Smooth muscle cell (in vitro differentiated cells): ENCODE results near the gene IZUMO1. TPM values are rescaled to one million over a fixed set of nuclear protein-coding genes. Genes with fewer than 3 reads are reported as not detected.

ENCODE experiments used
- DNase-seq: peaks from one replicate; lab custom pipeline; 2025; ENCODE audit not compliant: unreplicated experiment; lab: John Stamatoyannopoulos, UW
- H2AFZ ChIP-seq: fragments of 200-600 bp; sonication (generic); 2 replicates; pipeline ENCODE4 v1.6.0; 2016; ENCODE audit warnings: antibody characterized with exemption, low read depth, mild to moderate bottlenecking
- H3F3A ChIP-seq: fragments of 200-600 bp; sonication (generic); 2 replicates; pipeline ENCODE4 v1.6.0; 2017; ENCODE audit warnings: antibody characterized with exemption, low read depth
- H3K27ac ChIP-seq: fragments of 200-600 bp; sonication (generic); 2 replicates; pipeline ENCODE4 v1.5.1; 2016; ENCODE audit warnings: low read depth, mild to moderate bottlenecking
- H3K27me3 ChIP-seq: fragments of 200-600 bp; sonication (generic); 2 replicates; pipeline ENCODE4 v1.6.1; 2016; ENCODE audit warnings: low read depth, mild to moderate bottlenecking
- H3K36me3 ChIP-seq: fragments of 200-600 bp; sonication (generic); 2 replicates; pipeline ENCODE4 v1.5.1; 2016; ENCODE audit warnings: low read depth
- H3K4me1 ChIP-seq: fragments of 200-600 bp; sonication (generic); 2 replicates; pipeline ENCODE4 v1.5.1; 2016; ENCODE audit warnings: low read depth
- H3K4me2 ChIP-seq: fragments of 200-600 bp; sonication (generic); 2 replicates; pipeline ENCODE4 v1.6.0; 2016; ENCODE audit warnings: mild to moderate bottlenecking
- H3K4me3 ChIP-seq: fragments of 200-600 bp; sonication (generic); 2 replicates; pipeline ENCODE4 v1.5.1; 2016; ENCODE audit warnings: mild to moderate bottlenecking
- H3K79me2 ChIP-seq: fragments of 200-600 bp; sonication (generic); 2 replicates; pipeline ENCODE4 v1.6.0; 2016; ENCODE audit warnings: low read depth, mild to moderate bottlenecking
- H3K9ac ChIP-seq: fragments of 200-600 bp; sonication (generic); 2 replicates; pipeline ENCODE4 v1.6.0; 2016; ENCODE audit warnings: low read depth
- H3K9me3 ChIP-seq: fragments of 200-600 bp; sonication (generic); replicated peaks from 2 replicates; pipeline ENCODE4 v1.5.1; 2016; ENCODE audit warnings: low read depth
- H4K20me1 ChIP-seq: fragments of 200-600 bp; sonication (generic); 2 replicates; pipeline ENCODE4 v1.6.0; 2016; ENCODE audit warnings: low read depth
- CTCF ChIP-seq: fragments of 200-600 bp; sonication (generic); IDR thresholded peaks from 2 replicates; pipeline ENCODE4 v1.5.1; 2017; ENCODE audit warnings: borderline replicate concordance, mild to moderate bottlenecking, antibody characterized with exemption; ENCODE audit not compliant: insufficient read depth, poor library complexity, severe bottlenecking
- WGBS: methylation state at CpG from one replicate; pipeline ENCODE4 v1.1.7; 2016; ENCODE audit warnings: low lambda C conversion rate; 5-methylcytosine and 5-hydroxymethylcytosine counted together
- polyA plus RNA-seq: library from polyadenylated mRNA; unstranded; fragments of >200 nt; fragmentation: Nextera tagmentation; extraction: Ambion mirVana; gene quantifications from 2 replicates; pipeline ENCODE4 v1.2.1, GENCODE V29; 2016
- total RNA-seq: library from RNA; depleted of rRNA; stranded (reverse); fragments of >200 nt; gene quantifications from 2 replicates; pipeline ENCODE4 v1.2.3, GENCODE V29; 2014

The IZUMO1 gene
- total and polyA plus RNA-seq, 2 experiments from 2014 or later: 0.45 TPM; not detected in 1

GRCh38 chr19:48728911-48729664 is 17.6 kb downstream of the IZUMO1 start:
- Histone ChIP-seq H4K20me1 (no peaks in the 10 kb centered on the region), H3K4me1 (no peaks in the 10 kb centered on the region), H3F3A (no peaks in the 10 kb centered on the region), H3K36me3 (no peaks in the 10 kb centered on the region), H3K79me2 (no peaks in the 10 kb centered on the region), H3K27ac (no peak overlapping the region), H2AFZ (no peak overlapping the region), H3K9ac (no peak overlapping the region), H3K4me3 (no peak overlapping the region), H3K27me3 (no peaks in the 10 kb centered on the region), H3K9me3 (no peaks in the 10 kb centered on the region), H3K4me2 (no peak overlapping the region)
- TF ChIP-seq CTCF: no peak
- DNase-seq: no peak
- WGBS: 79% methylated on average over 64 of the region's 77 CpGs

GRCh38 chr19:48726556-48726955 is 20.2 kb downstream of the IZUMO1 start:
- H3K27me3 ChIP-seq: no peaks in the 10 kb centered on the region
- no peak overlapping the region for H3K27ac ChIP-seq
- no peak for DNase-seq
- WGBS: 96% methylated on average over 2 of the region's 2 CpGs
- H3K4me1 ChIP-seq: no peaks in the 10 kb centered on the region
- no peak overlapping the region for H3K4me2 ChIP-seq
- H3K79me2 ChIP-seq: no peaks in the 10 kb centered on the region
- H3K9ac ChIP-seq: no peak overlapping the region
- no peak overlapping the region for H2AFZ ChIP-seq
- H3K36me3 ChIP-seq: no peaks in the 10 kb centered on the region
- no peaks in the 10 kb centered on the region for H3K9me3 ChIP-seq
- TF ChIP-seq CTCF: no peak
- no peak overlapping the region for H3K4me3 ChIP-seq
- no peaks in the 10 kb centered on the region for H4K20me1 ChIP-seq
- H3F3A ChIP-seq: no peaks in the 10 kb centered on the region

GRCh38 chr19:48724796-48725753 is 21.6 kb downstream of the IZUMO1 start:
- DNase-seq: no peak

More at GRCh38 chr19:48724796-48725753, 21.6 kb downstream of the IZUMO1 start:
- Histone ChIP-seq H3F3A (no peaks in the 10 kb centered on the region), H3K9ac (no peak overlapping the region), H3K79me2 (no peaks in the 10 kb centered on the region), H2AFZ (peak overlapping the region; percentile 85), H3K4me1 (no peaks in the 10 kb centered on the region), H3K27me3 (no peaks in the 10 kb centered on the region), H3K4me3 (no peak overlapping the region), H3K27ac (peak overlapping the region; percentile 57), H3K36me3 (no peaks in the 10 kb centered on the region), H4K20me1 (no peaks in the 10 kb centered on the region), H3K4me2 (peak overlapping the region; percentile 40), H3K9me3 (no peaks in the 10 kb centered on the region)
- 67% methylated on average over 11 of the region's 11 CpGs for WGBS
- no peak for TF ChIP-seq CTCF
